Right lobe of liver (tissue), 6 donors: ENCODE results near the gene ITGA3. TPM values are rescaled to one million over a fixed set of nuclear protein-coding genes. Genes with fewer than 3 reads are reported as not detected.

Experiments used
- ATAC-seq, 4 donors: fragments of 200-7000 bp; cut with Tn5 transposase; one replicate each; pipeline ENCODE4 v1.9.1; 2020; ENCODE audit warnings: mild to moderate bottlenecking in 4 of 4, moderate library complexity in 4 of 4
- DNase-seq, 3 donors: peaks; one replicate each; pipeline ENCODE4 v3.0.0-alpha.2; 2020
- H3K27ac ChIP-seq, 3 donors: fragments of 200-600 bp; one replicate each; pipeline ENCODE4 v1.8.0; 2022
- H3K27me3 ChIP-seq, 2 donors: fragments of 200-600 bp; one replicate each; pipeline ENCODE4 v1.8.0; 2022
- H3K36me3 ChIP-seq, 4 donors: fragments of 200-600 bp; sonication (generic) in 1 of 4; one replicate each; pipeline versions ENCODE4 v1.5.1 to v1.8.0; 2017 to 2022; ENCODE audit warnings: control low read depth in 1 of 4
- H3K4me1 ChIP-seq, 4 donors: fragments of 200-600 bp; sonication (generic) in 1 of 4; one replicate each; pipeline versions ENCODE4 v1.5.1 to v1.8.0; 2017 to 2022; ENCODE audit warnings: control low read depth in 1 of 4
- H3K4me3 ChIP-seq, 3 donors: fragments of 200-600 bp; one replicate each; pipeline ENCODE4 v1.8.0; 2022
- H3K9me3 ChIP-seq, 4 donors: fragments of 200-600 bp; sonication (generic) in 1 of 4; one replicate each; pipeline versions ENCODE4 v1.5.1 to v1.8.0; 2017 to 2022; ENCODE audit warnings: control low read depth in 1 of 4
- POLR2A ChIP-seq: fragments of 450-650 bp; IDR thresholded peaks from one replicate; pipeline ENCODE4 v1.6.1; 2017; ENCODE audit warnings: antibody characterized with exemption, mild to moderate bottlenecking
- WGBS: methylation state at CpG from one replicate; pipeline ENCODE4 v1.1.6; 2018; ENCODE audit warnings: low coverage, low lambda C conversion rate; ENCODE audit not compliant: insufficient coverage; ENCODE audit errors: missing lambda C conversion rate; 5-methylcytosine and 5-hydroxymethylcytosine counted together
- intact Hi-C, 2 donors: fragments of 100-400 bp; cut with DNase I; formaldehyde crosslinking; loops; one replicate each; pipeline versions ENCODE4 v1.11.2 to v1.14.1; 2022
- long read RNA-seq: library from polyadenylated mRNA; unstranded; transcript quantifications from one replicate; pipeline ENCODE4 v2.0.0, GENCODE V29; 2019
- total RNA-seq, 6 experiments: library from RNA; depleted of rRNA in 2 of 6; stranded (reverse); fragments of >200 nt in 2 of 6; fragmentation: NEBNext Ultra II Directional in 3 of 6; extraction: Animal tissue kit (Norgen Biotek cat#: 25700) in 3 of 6; gene quantifications; one replicate each; pipeline versions ENCODE4 v1.1.0 to v1.2.4, GENCODE V29; 2016 to 2023
- TF ChIP-seq, protein P1 (sequence below), 4 donors: fragments of 200-600 bp in 3 of 4; fragments of 450-650 bp in 1 of 4; IDR thresholded peaks; one replicate each; pipeline versions ENCODE4 v1.5.1 to v1.8.0; 2016 to 2022; ENCODE audit warnings: antibody characterized with exemption in 4 of 4, mild to moderate bottlenecking in 2 of 4
- donor health status: DM: no; HTN: yes; CAD: no.
- donor health status: DM: no; HTN: no; CAD: no.
- donor health status: DM: no; HTN: no; CAD: no.
- donor health status: DM: no; HTN: yes; CAD: no.
- donor health status: DM: no; HTN: yes; CAD: no.

Gene ITGA3
- total RNA-seq = 1 to 10 TPM; 1.4 to 3.7 (median 2.4) TPM
- long read RNA-seq = 0 reads

- TF ChIP-seq, protein P1, sequence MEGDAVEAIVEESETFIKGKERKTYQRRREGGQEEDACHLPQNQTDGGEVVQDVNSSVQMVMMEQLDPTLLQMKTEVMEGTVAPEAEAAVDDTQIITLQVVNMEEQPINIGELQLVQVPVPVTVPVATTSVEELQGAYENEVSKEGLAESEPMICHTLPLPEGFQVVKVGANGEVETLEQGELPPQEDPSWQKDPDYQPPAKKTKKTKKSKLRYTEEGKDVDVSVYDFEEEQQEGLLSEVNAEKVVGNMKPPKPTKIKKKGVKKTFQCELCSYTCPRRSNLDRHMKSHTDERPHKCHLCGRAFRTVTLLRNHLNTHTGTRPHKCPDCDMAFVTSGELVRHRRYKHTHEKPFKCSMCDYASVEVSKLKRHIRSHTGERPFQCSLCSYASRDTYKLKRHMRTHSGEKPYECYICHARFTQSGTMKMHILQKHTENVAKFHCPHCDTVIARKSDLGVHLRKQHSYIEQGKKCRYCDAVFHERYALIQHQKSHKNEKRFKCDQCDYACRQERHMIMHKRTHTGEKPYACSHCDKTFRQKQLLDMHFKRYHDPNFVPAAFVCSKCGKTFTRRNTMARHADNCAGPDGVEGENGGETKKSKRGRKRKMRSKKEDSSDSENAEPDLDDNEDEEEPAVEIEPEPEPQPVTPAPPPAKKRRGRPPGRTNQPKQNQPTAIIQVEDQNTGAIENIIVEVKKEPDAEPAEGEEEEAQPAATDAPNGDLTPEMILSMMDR (IDR thresholded peaks at IDR 0.05) = no peak
- no peak for TF ChIP-seq POLR2A
- Histone ChIP-seq H3K36me3 (no peaks in the 10 kb centered on the region), H3K27me3 (peaks cover 0 to 5% of the 10 kb centered on the region in 2 donors), H3K27ac (peak within 1 kb of the TSS; percentile 26 to 62 (median 43)), H3K4me1 (peaks cover 0 to 20% (median 4%) of the 10 kb centered on the region in 4 donors), H3K9me3 (no peaks in the 10 kb centered on the region), H3K4me3 (peak within 1 kb of the TSS; percentile 51 to 62 (median 52))
- DNase-seq = peak in 2 of 3 donors; percentile 57 to 62
- under 1% methylated on average over 15 of the region's 65 CpGs for WGBS
- intact Hi-C loops = no loop called here
- peak; percentile 48 to 56 (median 50) for ATAC-seq
These were observed at the start of gene ITGA3 for GRCh38 chr17:50055426-50056216. ITGA3 (plus strand) TSS chr17:50056110; CDS start chr17:50056440, 330 bp downstream.

GRCh38 chr17:50009282-50009681 lies 46.6 kb upstream of the ITGA3 start:
- TF ChIP-seq POLR2A = no peak
- TF ChIP-seq, protein P1 (IDR thresholded peaks at IDR 0.05) = no peak
- WGBS = 69% methylated on average over 2 of the region's 2 CpGs

GRCh38 chr17:50013079-50013478 lies 42.8 kb upstream of the ITGA3 start:
- DNase-seq (no peak), ATAC-seq (no peak)
- Histone ChIP-seq H3K4me1 (no peaks in the 10 kb centered on the region), H3K4me3 (no peak overlapping the region), H3K36me3 (no peaks in the 10 kb centered on the region), H3K9me3 (no peaks in the 10 kb centered on the region), H3K27ac (no peak overlapping the region), H3K27me3 (no peaks in the 10 kb centered on the region)
- TF ChIP-seq POLR2A = no peak
- TF ChIP-seq, protein P1 (IDR thresholded peaks at IDR 0.05) = no peak
- intact Hi-C loops = no loop called here
- WGBS = 75% methylated on average over 2 of the region's 2 CpGs

More at GRCh38 chr17:50009282-50009681, 46.6 kb upstream of the ITGA3 start:
- H3K36me3 ChIP-seq = no peaks in the 10 kb centered on the region
- no peaks in the 10 kb centered on the region for H3K4me1 ChIP-seq
- no peaks in the 10 kb centered on the region for H3K9me3 ChIP-seq
- H3K27ac ChIP-seq = no peak overlapping the region
- intact Hi-C loops = no loop called here
- DNase-seq = no peak
- no peaks in the 10 kb centered on the region for H3K27me3 ChIP-seq
- no peak for ATAC-seq
- no peak overlapping the region for H3K4me3 ChIP-seq

GRCh38 chr17:50014471-50015088 lies 41.3 kb upstream of the ITGA3 start:
- ATAC-seq = no peak
- DNase-seq = no peak
- Histone ChIP-seq H3K9me3 (no peaks in the 10 kb centered on the region), H3K36me3 (no peaks in the 10 kb centered on the region), H3K27me3 (no peaks in the 10 kb centered on the region), H3K4me1 (no peaks in the 10 kb centered on the region), H3K27ac (no peak overlapping the region), H3K4me3 (no peak overlapping the region)
- 24% methylated on average over 1 of the region's 1 CpG for WGBS
- no peak for TF ChIP-seq POLR2A
- TF ChIP-seq, protein P1 (IDR thresholded peaks at IDR 0.05) = no peak
- intact Hi-C loops = no loop called here
